Measurements from ENCODE around the gene IL37. TPM values are rescaled to one million over a fixed set of nuclear protein-coding genes. Genes with fewer than 3 reads are reported as not detected.

IL37 gene
- total and polyA plus RNA-seq, 9 donors, result not detected

- Histone ChIP-seq H3K4me3 (no peak overlapping the region), H3K9me3 (no peaks in the 10 kb centered on the region), H3K4me1 (ENCODE audit: insufficient read depth) (no peaks in the 10 kb centered on the region), H3K36me3 (no peaks in the 10 kb centered on the region), H3K27me3 (no peaks in the 10 kb centered on the region), H3K27ac (no peak overlapping the region)
- TF ChIP-seq CTCF (IDR thresholded peaks at IDR 0.05), result no peak
- no peak for TF ChIP-seq POLR2A (IDR thresholded peaks at IDR 0.05)
- TF ChIP-seq EP300 (IDR thresholded peaks at IDR 0.05), result no peak
- DNase-seq, result no peak
- intact Hi-C loops (cut with DNase I), result no loop called here
- WGBS, 3 donors, result 74 to 89% (median 80%) methylated on average over 2 of the region's 2 CpGs
Measured at GRCh38 chr2:112886291-112886690, 24.7 kb upstream of the IL37 start.

GRCh38 chr2:112887964-112888749 lies 22.8 kb upstream of the IL37 start:
- no peaks in the 10 kb centered on the region for H3K27me3 ChIP-seq
- H3K9me3 ChIP-seq, result no peaks in the 10 kb centered on the region
- TF ChIP-seq EP300 (IDR thresholded peaks at IDR 0.05) (no peak), POLR2A (IDR thresholded peaks at IDR 0.05) (no peak), CTCF (IDR thresholded peaks at IDR 0.05) (no peak)

GRCh38 chr2:112889976-112890375 lies 21.0 kb upstream of the IL37 start:
- Histone ChIP-seq H3K4me3 (no peak overlapping the region), H3K4me1 (ENCODE audit: insufficient read depth) (no peaks in the 10 kb centered on the region), H3K27me3 (no peaks in the 10 kb centered on the region), H3K27ac (no peak overlapping the region), H3K9me3 (no peaks in the 10 kb centered on the region), H3K36me3 (no peaks in the 10 kb centered on the region)
- WGBS, 3 donors, result 91 to 100% (median 97%) methylated on average over 1 of the region's 1 CpG
- intact Hi-C loops (cut with DNase I), result no loop called here
- DNase-seq, result no peak
- no peak for TF ChIP-seq POLR2A (IDR thresholded peaks at IDR 0.05)
- TF ChIP-seq CTCF (IDR thresholded peaks at IDR 0.05), result no peak
- no peak for TF ChIP-seq EP300 (IDR thresholded peaks at IDR 0.05)

More at GRCh38 chr2:112887964-112888749, 22.8 kb upstream of the IL37 start:
- intact Hi-C loops (cut with DNase I), result no loop called here
- Histone ChIP-seq H3K4me1 (ENCODE audit: insufficient read depth) (no peaks in the 10 kb centered on the region), H3K27ac (no peak overlapping the region), H3K4me3 (no peak overlapping the region), H3K36me3 (no peaks in the 10 kb centered on the region)
- no peak for DNase-seq
- 58 to 74% (median 61%) methylated on average over 2 of the region's 2 CpGs for WGBS, 3 donors

GRCh38 chr2:112891385-112891831 lies 19.6 kb upstream of the IL37 start:
- 78 to 89% (median 84%) methylated on average over 6 of the region's 6 CpGs for WGBS, 3 donors
- Histone ChIP-seq H3K27ac (no peak overlapping the region), H3K27me3 (no peaks in the 10 kb centered on the region), H3K4me1 (ENCODE audit: insufficient read depth) (no peaks in the 10 kb centered on the region), H3K9me3 (no peaks in the 10 kb centered on the region), H3K4me3 (no peak overlapping the region), H3K36me3 (no peaks in the 10 kb centered on the region)
- no peak for DNase-seq
- intact Hi-C loops (cut with DNase I), result no loop called here
- no peak for TF ChIP-seq POLR2A (IDR thresholded peaks at IDR 0.05)
- TF ChIP-seq EP300 (IDR thresholded peaks at IDR 0.05), result no peak
- no peak for TF ChIP-seq CTCF (IDR thresholded peaks at IDR 0.05)
